IgD-negative memory B cell (primary cell): ENCODE data around the gene GLTPD2. TPM values are rescaled to one million over a fixed set of nuclear protein-coding genes. Genes with fewer than 3 reads are reported as not detected.

Experiments used
- H3K27ac Mint-ChIP-seq, 3 donors: one replicate each; pipeline ENCODE4 v1.8.0; 2020 to 2022; ENCODE audit warnings: mild to moderate bottlenecking in 3 of 3, mixed read lengths in 3 of 3, moderate library complexity in 1 of 3
- H3K27me3 Mint-ChIP-seq: one replicate; pipeline ENCODE4 v1.8.0; 2021; ENCODE audit warnings: mixed read lengths
- H3K36me3 Mint-ChIP-seq: one replicate; pipeline ENCODE4 v1.8.0; 2020; ENCODE audit warnings: mild to moderate bottlenecking, mixed read lengths
- H3K4me1 Mint-ChIP-seq, 3 donors: one replicate each; pipeline ENCODE4 v1.8.0; 2020 to 2022; ENCODE audit warnings: mixed read lengths in 3 of 3, mild to moderate bottlenecking in 1 of 3
- H3K4me3 Mint-ChIP-seq, 4 donors: one replicate each; pipeline ENCODE4 v1.8.0; 2020 to 2022; ENCODE audit warnings: mild to moderate bottlenecking in 4 of 4, mixed read lengths in 4 of 4, moderate library complexity in 3 of 4
- H3K9me3 Mint-ChIP-seq, 3 donors: one replicate each; pipeline ENCODE4 v1.8.0; 2020 to 2021; ENCODE audit warnings: mixed read lengths in 3 of 3, mild to moderate bottlenecking in 1 of 3
- polyA plus RNA-seq: library from polyadenylated mRNA; unstranded; fragments of 300-500 nt; fragmentation: Illumina TruSeq; gene quantifications from one replicate; pipeline ENCODE4 v1.2.3, GENCODE V29; 2021

GLTPD2 gene
- not detected for polyA plus RNA-seq

GRCh38 chr17:4788807-4789700, at the start of gene GLTPD2:
Gene GLTPD2 (plus strand): TSS chr17:4788964. CDS start chr17:4789012, 48 bp downstream.
- Mint-ChIP-seq H3K27ac (peak within 1 kb of the TSS in 2 of 3 donors; percentile 67 to 85), H3K4me3 (peak within 1 kb of the TSS; percentile 70 to 89 (median 80)), H3K36me3 (no peaks in the 10 kb centered on the region), H3K4me1 (peaks cover 9 to 15% (median 15%) of the 10 kb centered on the region in 3 donors), H3K27me3 (peaks cover 37% of the 10 kb centered on the region), H3K9me3 (no peaks in the 10 kb centered on the region)

GRCh38 chr17:4739122-4740024, 49.4 kb upstream of the GLTPD2 start, which contains the start of the genes CXCL16 and ZMYND15:
Gene CXCL16 (minus strand): TSS chr17:4739928. CDS start chr17:4739339, 589 bp downstream.
Gene ZMYND15 (plus strand): TSS chr17:4739833. CDS start chr17:4740549, 716 bp downstream.
- H3K9me3 Mint-ChIP-seq = no peaks in the 10 kb centered on the region
- peak within 1 kb of the TSS; percentile 86 to 97 (median 94) for H3K4me3 Mint-ChIP-seq
- H3K27ac Mint-ChIP-seq = peak within 1 kb of the TSS; percentile 84 to 97 (median 96)
- H3K36me3 Mint-ChIP-seq = no peaks in the 10 kb centered on the region
- H3K27me3 Mint-ChIP-seq = peaks cover 6% of the 10 kb centered on the region
- peaks cover 7 to 25% (median 19%) of the 10 kb centered on the region in 3 donors for H3K4me1 Mint-ChIP-seq

- peak overlapping the region in 2 of 3 donors; percentile 85 to 86 for H3K27ac Mint-ChIP-seq
- H3K9me3 Mint-ChIP-seq = no peaks in the 10 kb centered on the region
- H3K36me3 Mint-ChIP-seq = no peaks in the 10 kb centered on the region
- H3K4me1 Mint-ChIP-seq = peaks cover 5 to 22% (median 19%) of the 10 kb centered on the region in 3 donors
- peak overlapping the region; percentile 78 to 95 (median 88) for H3K4me3 Mint-ChIP-seq
- peaks cover 6% of the 10 kb centered on the region for H3K27me3 Mint-ChIP-seq
Observed at GRCh38 chr17:4740025-4740351, 48.8 kb upstream of the GLTPD2 start.

- H3K4me3 Mint-ChIP-seq = peak overlapping the region; percentile 78 to 95 (median 88)
- no peaks in the 10 kb centered on the region for H3K36me3 Mint-ChIP-seq
- no peaks in the 10 kb centered on the region for H3K9me3 Mint-ChIP-seq
- H3K27ac Mint-ChIP-seq = peak overlapping the region in 2 of 3 donors; percentile 85 to 86
- peaks cover 10% of the 10 kb centered on the region for H3K27me3 Mint-ChIP-seq
- peaks cover 8 to 19% (median 16%) of the 10 kb centered on the region in 3 donors for H3K4me1 Mint-ChIP-seq
Observed at GRCh38 chr17:4740584-4740983, 48.2 kb upstream of the GLTPD2 start.

GRCh38 chr17:4741544-4741943, 47.2 kb upstream of the GLTPD2 start:
- Mint-ChIP-seq H3K9me3 (no peaks in the 10 kb centered on the region), H3K36me3 (no peaks in the 10 kb centered on the region)

GRCh38 chr17:4742133-4742532, 46.6 kb upstream of the GLTPD2 start:
- peak overlapping the region in 2 of 4 donors; percentile 48 to 74 for H3K4me3 Mint-ChIP-seq
- no peaks in the 10 kb centered on the region for H3K36me3 Mint-ChIP-seq
- no peaks in the 10 kb centered on the region for H3K9me3 Mint-ChIP-seq
- H3K27ac Mint-ChIP-seq = peak overlapping the region in 1 of 3 donors; percentile 32
- peaks cover 6 to 16% (median 12%) of the 10 kb centered on the region in 3 donors for H3K4me1 Mint-ChIP-seq
- peaks cover 14% of the 10 kb centered on the region for H3K27me3 Mint-ChIP-seq

More at GRCh38 chr17:4741544-4741943, 47.2 kb upstream of the GLTPD2 start:
- Mint-ChIP-seq H3K4me1 (peaks cover 8 to 15% (median 13%) of the 10 kb centered on the region in 3 donors), H3K27me3 (peaks cover 11% of the 10 kb centered on the region), H3K4me3 (peak overlapping the region in 2 of 4 donors; percentile 55 to 74), H3K27ac (no peak overlapping the region)

- H3K4me3 Mint-ChIP-seq = peak overlapping the region in 1 of 4 donors; percentile 74
Observed at GRCh38 chr17:4742629-4743028, 46.1 kb upstream of the GLTPD2 start.

GRCh38 chr17:4743216-4743615, 45.5 kb upstream of the GLTPD2 start:
- Mint-ChIP-seq H3K36me3 (no peaks in the 10 kb centered on the region), H3K9me3 (no peaks in the 10 kb centered on the region), H3K27me3 (peaks cover 14% of the 10 kb centered on the region), H3K27ac (peak overlapping the region in 1 of 3 donors; percentile 89), H3K4me3 (peak overlapping the region in 1 of 4 donors; percentile 74), H3K4me1 (peaks cover 10 to 20% (median 16%) of the 10 kb centered on the region in 3 donors)

More at GRCh38 chr17:4742629-4743028, 46.1 kb upstream of the GLTPD2 start:
- Mint-ChIP-seq H3K27me3 (peaks cover 14% of the 10 kb centered on the region), H3K4me1 (peaks cover 6 to 16% (median 13%) of the 10 kb centered on the region in 3 donors), H3K36me3 (no peaks in the 10 kb centered on the region), H3K27ac (peak overlapping the region in 1 of 3 donors; percentile 32), H3K9me3 (no peaks in the 10 kb centered on the region)

GRCh38 chr17:4743898-4744297, 44.9 kb upstream of the GLTPD2 start:
- H3K9me3 Mint-ChIP-seq = no peaks in the 10 kb centered on the region
- no peaks in the 10 kb centered on the region for H3K36me3 Mint-ChIP-seq
- H3K4me3 Mint-ChIP-seq = peak overlapping the region in 1 of 4 donors; percentile 39
- H3K27me3 Mint-ChIP-seq = peaks cover 17% of the 10 kb centered on the region
- H3K27ac Mint-ChIP-seq = peak overlapping the region in 1 of 3 donors; percentile 89
- peaks cover 9 to 16% (median 10%) of the 10 kb centered on the region in 3 donors for H3K4me1 Mint-ChIP-seq

GRCh38 chr17:4744999-4745969, 43.5 kb upstream of the GLTPD2 start:
- no peaks in the 10 kb centered on the region for H3K36me3 Mint-ChIP-seq
- H3K27ac Mint-ChIP-seq = no peak overlapping the region
- peaks cover 22% of the 10 kb centered on the region for H3K27me3 Mint-ChIP-seq
- no peak overlapping the region for H3K4me3 Mint-ChIP-seq
- H3K9me3 Mint-ChIP-seq = no peaks in the 10 kb centered on the region
- peaks cover 5 to 13% (median 10%) of the 10 kb centered on the region in 3 donors for H3K4me1 Mint-ChIP-seq

- Mint-ChIP-seq H3K4me3 (peak overlapping the region in 3 of 4 donors; percentile 34 to 73 (median 51)), H3K27ac (peak overlapping the region in 1 of 3 donors; percentile 60)
Observed at GRCh38 chr17:4747847-4748246, 40.9 kb upstream of the GLTPD2 start.

GRCh38 chr17:4748686-4749085, 40.1 kb upstream of the GLTPD2 start:
- Mint-ChIP-seq H3K4me1 (peaks cover 4 to 10% (median 8%) of the 10 kb centered on the region in 3 donors), H3K27me3 (peaks cover 26% of the 10 kb centered on the region), H3K9me3 (no peaks in the 10 kb centered on the region), H3K36me3 (no peaks in the 10 kb centered on the region), H3K27ac (no peak overlapping the region), H3K4me3 (peak overlapping the region in 2 of 4 donors; percentile 1 to 18)

More at GRCh38 chr17:4747847-4748246, 40.9 kb upstream of the GLTPD2 start:
- Mint-ChIP-seq H3K36me3 (no peaks in the 10 kb centered on the region), H3K27me3 (peaks cover 28% of the 10 kb centered on the region), H3K4me1 (peaks cover 4 to 10% (median 8%) of the 10 kb centered on the region in 3 donors), H3K9me3 (no peaks in the 10 kb centered on the region)

- no peak overlapping the region for H3K27ac Mint-ChIP-seq
Observed at GRCh38 chr17:4750606-4751005, 38.2 kb upstream of the GLTPD2 start.

More at GRCh38 chr17:4750606-4751005, 38.2 kb upstream of the GLTPD2 start:
- Mint-ChIP-seq H3K27me3 (peaks cover 27% of the 10 kb centered on the region), H3K36me3 (no peaks in the 10 kb centered on the region), H3K9me3 (no peaks in the 10 kb centered on the region), H3K4me3 (no peak overlapping the region), H3K4me1 (peaks cover 4 to 10% (median 6%) of the 10 kb centered on the region in 3 donors)
